Measurements from ENCODE around the gene PSMD11. TPM values are rescaled to one million over a fixed set of nuclear protein-coding genes. Genes with fewer than 3 reads are reported as not detected.

Gene PSMD11
- total and polyA plus RNA-seq, 2 of the 13 experiments (the other 11 are each of a cell fraction or from before 2014, with no cell fraction given) = 69.8 to 152 TPM

- peak; percentile 89 for TF ChIP-seq POGK (CRISPR knock-in tag; conservative IDR thresholded peaks at IDR 0.05)
- peak; percentile 66; the same call in 1 of the 2 replicates for TF ChIP-seq TOPORS (CRISPR knock-in tag; IDR thresholded peaks at IDR 0.05)
- no peak for TF ChIP-seq ZNF234 (CRISPR knock-in tag; conservative IDR thresholded peaks at IDR 0.05)
- TF ChIP-seq ZFAT (CRISPR knock-in tag; conservative IDR thresholded peaks at IDR 0.05) = 0 out of 2 replicates have a peak, but pooled peaks have one; percentile 66
- peak; percentile 48; the same call in 1 of the 2 replicates for TF ChIP-seq THAP11 (CRISPR knock-in tag; IDR thresholded peaks at IDR 0.05)
- no peak for TF ChIP-seq HMGA1 (CRISPR knock-in tag; conservative IDR thresholded peaks at IDR 0.05)
- no peak for TF ChIP-seq ZSCAN29 (CRISPR knock-in tag; conservative IDR thresholded peaks at IDR 0.05)
- no peak for TF ChIP-seq ZSCAN9 (CRISPR knock-in tag; IDR thresholded peaks at IDR 0.05; ENCODE audit: borderline replicate concordance)
- TF ChIP-seq ZNF776 (CRISPR knock-in tag; IDR thresholded peaks at IDR 0.05) = peak; percentile 80; the same call in 1 of the 2 replicates
- no peak for TF ChIP-seq CHD2 (IDR thresholded peaks at IDR 0.05; ENCODE audit: low read depth, low read length)
- peak; percentile 41; the same call in 1 of the 2 replicates for TF ChIP-seq GFI1 (CRISPR knock-in tag; IDR thresholded peaks at IDR 0.05; ENCODE audit: borderline replicate concordance)
- TF ChIP-seq ZNF597 (CRISPR knock-in tag; IDR thresholded peaks at IDR 0.05) = no peak
- TF ChIP-seq XBP1 (CRISPR knock-in tag; IDR thresholded peaks at IDR 0.05) = no peak
- 0 out of 2 replicates have a peak, but pooled peaks have one; percentile 36 for TF ChIP-seq ZNF441 (CRISPR knock-in tag; IDR thresholded peaks at IDR 0.05; ENCODE audit: borderline replicate concordance)
- TF ChIP-seq FOXJ3 (CRISPR knock-in tag; IDR thresholded peaks at IDR 0.05; ENCODE audit: borderline replicate concordance) = no peak
- no peak for TF ChIP-seq IKZF1 (IDR thresholded peaks at IDR 0.05)
- no peak for TF ChIP-seq E2F1 (CRISPR knock-in tag; IDR thresholded peaks at IDR 0.05)
- no peak for TF ChIP-seq ZNF713 (CRISPR knock-in tag; IDR thresholded peaks at IDR 0.05)
- no peak for TF ChIP-seq ZNF10 (CRISPR knock-in tag; IDR thresholded peaks at IDR 0.05; ENCODE audit: borderline replicate concordance, low read depth)
- TF ChIP-seq ZBTB39 (CRISPR knock-in tag; IDR thresholded peaks at IDR 0.05) = no peak
- TF ChIP-seq PAF1 (CRISPR knock-in tag; IDR thresholded peaks at IDR 0.05) = no peak
- no peak for TF ChIP-seq KLF15 (CRISPR knock-in tag; IDR thresholded peaks at IDR 0.05; ENCODE audit: borderline replicate concordance)
- TF ChIP-seq ONECUT2 (CRISPR knock-in tag; IDR thresholded peaks at IDR 0.05) = no peak
- no peak for TF ChIP-seq ZNF329 (CRISPR knock-in tag; IDR thresholded peaks at IDR 0.05; ENCODE audit: low read depth)
- no peak for TF ChIP-seq ZNF749 (CRISPR knock-in tag; IDR thresholded peaks at IDR 0.05; ENCODE audit: borderline replicate concordance)
Measured at GRCh38 chr17:32486111-32486700, 41.9 kb downstream of the PSMD11 start (continued).
